RWPE2 (cell line): Measurements from ENCODE around the gene NEDD8.

ENCODE experiments used
- ATAC-seq: fragments of 200-7000 bp; cut with Tn5 transposase; 3 replicates; pipeline ENCODE4 v1.9.1; 2021; ENCODE audit warnings: low read depth
- DNase-seq: peaks from one replicate; pipeline ENCODE4 v3.0.0-alpha.2; 2020; ENCODE audit warnings: low spot score
- H3K27ac ChIP-seq: fragments of 450-650 bp; 2 replicates; pipeline ENCODE4 v1.5.1; 2017; ENCODE audit warnings: mild to moderate bottlenecking; ENCODE audit not compliant: poor library complexity, severe bottlenecking
- H3K27me3 ChIP-seq: fragments of 250-450 bp; sonication (Bioruptor Pico); 2 replicates; pipeline ENCODE4 v1.5.1; 2021; ENCODE audit warnings: mild to moderate bottlenecking, moderate library complexity; ENCODE audit not compliant: insufficient read depth, poor library complexity, severe bottlenecking
- H3K36me3 ChIP-seq: fragments of 250-450 bp; sonication (Bioruptor Pico); 2 replicates; pipeline ENCODE4 v1.5.1; 2020; ENCODE audit warnings: low read depth, mild to moderate bottlenecking, moderate library complexity
- H3K4me1 ChIP-seq: fragments of 250-450 bp; sonication (Bioruptor Pico); 2 replicates; pipeline ENCODE4 v1.5.1; 2021; ENCODE audit warnings: mild to moderate bottlenecking, moderate library complexity; ENCODE audit not compliant: insufficient read depth, poor library complexity, severe bottlenecking
- H3K4me3 ChIP-seq: fragments of 250-450 bp; sonication (Bioruptor Pico); 2 replicates; pipeline ENCODE4 v1.5.1; 2021; ENCODE audit warnings: mild to moderate bottlenecking, moderate library complexity; ENCODE audit not compliant: severe bottlenecking
- H3K9me3 ChIP-seq: fragments of 250-450 bp; sonication (Bioruptor Pico); 2 replicates; pipeline ENCODE4 v1.5.1; 2021; ENCODE audit warnings: mild to moderate bottlenecking, moderate library complexity; ENCODE audit not compliant: severe bottlenecking
- TF ChIP-seq, protein P1 (sequence below): fragments of 450-650 bp; IDR thresholded peaks from one replicate; pipeline ENCODE4 v1.5.1; 2017; ENCODE audit warnings: mild to moderate bottlenecking, moderate library complexity; ENCODE audit not compliant: poor library complexity, severe bottlenecking

The NEDD8 gene

DNA sequence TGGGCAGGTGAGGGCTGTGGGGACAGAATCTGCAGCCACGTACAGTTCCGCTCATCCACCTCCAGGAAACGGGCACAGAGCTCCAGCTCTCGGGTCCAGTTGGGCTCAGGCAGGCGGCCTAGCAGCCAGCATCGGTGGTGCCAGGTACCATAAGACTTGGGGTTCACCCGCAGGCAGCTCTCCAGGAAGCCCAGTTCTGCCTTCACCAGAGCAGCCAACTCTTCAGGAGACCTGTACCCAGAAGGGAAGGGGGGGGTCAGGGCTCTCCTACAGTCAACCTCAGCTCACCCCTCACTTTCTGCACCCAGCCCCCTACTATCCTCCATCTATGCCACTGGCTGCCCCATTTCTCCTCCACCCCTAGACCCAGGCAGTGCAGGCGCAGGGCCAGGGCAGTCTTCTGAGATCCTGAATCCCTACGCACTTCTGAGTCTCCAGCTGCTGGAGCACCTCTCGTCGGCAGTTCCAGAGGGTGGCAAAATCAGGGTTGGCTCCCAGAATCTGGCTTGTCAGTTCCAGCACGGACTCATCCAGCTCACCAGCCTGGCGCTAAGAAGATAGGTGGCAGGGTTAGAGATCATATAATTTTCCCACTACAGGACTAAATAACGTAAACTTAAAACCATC is 37.9 kb upstream of the NEDD8 start:
- Histone ChIP-seq H3K36me3 (peaks cover 34% of the 10 kb centered on the region), H3K27ac (peak overlapping the region; percentile 98), H3K4me3 (no peak overlapping the region), H3K27me3 (no peaks in the 10 kb centered on the region), H3K9me3 (no peaks in the 10 kb centered on the region), H3K4me1 (peaks cover 32% of the 10 kb centered on the region)
- DNase-seq = no peak
- no peak for ATAC-seq
- TF ChIP-seq, protein P1, sequence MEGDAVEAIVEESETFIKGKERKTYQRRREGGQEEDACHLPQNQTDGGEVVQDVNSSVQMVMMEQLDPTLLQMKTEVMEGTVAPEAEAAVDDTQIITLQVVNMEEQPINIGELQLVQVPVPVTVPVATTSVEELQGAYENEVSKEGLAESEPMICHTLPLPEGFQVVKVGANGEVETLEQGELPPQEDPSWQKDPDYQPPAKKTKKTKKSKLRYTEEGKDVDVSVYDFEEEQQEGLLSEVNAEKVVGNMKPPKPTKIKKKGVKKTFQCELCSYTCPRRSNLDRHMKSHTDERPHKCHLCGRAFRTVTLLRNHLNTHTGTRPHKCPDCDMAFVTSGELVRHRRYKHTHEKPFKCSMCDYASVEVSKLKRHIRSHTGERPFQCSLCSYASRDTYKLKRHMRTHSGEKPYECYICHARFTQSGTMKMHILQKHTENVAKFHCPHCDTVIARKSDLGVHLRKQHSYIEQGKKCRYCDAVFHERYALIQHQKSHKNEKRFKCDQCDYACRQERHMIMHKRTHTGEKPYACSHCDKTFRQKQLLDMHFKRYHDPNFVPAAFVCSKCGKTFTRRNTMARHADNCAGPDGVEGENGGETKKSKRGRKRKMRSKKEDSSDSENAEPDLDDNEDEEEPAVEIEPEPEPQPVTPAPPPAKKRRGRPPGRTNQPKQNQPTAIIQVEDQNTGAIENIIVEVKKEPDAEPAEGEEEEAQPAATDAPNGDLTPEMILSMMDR = no peak

DNA sequence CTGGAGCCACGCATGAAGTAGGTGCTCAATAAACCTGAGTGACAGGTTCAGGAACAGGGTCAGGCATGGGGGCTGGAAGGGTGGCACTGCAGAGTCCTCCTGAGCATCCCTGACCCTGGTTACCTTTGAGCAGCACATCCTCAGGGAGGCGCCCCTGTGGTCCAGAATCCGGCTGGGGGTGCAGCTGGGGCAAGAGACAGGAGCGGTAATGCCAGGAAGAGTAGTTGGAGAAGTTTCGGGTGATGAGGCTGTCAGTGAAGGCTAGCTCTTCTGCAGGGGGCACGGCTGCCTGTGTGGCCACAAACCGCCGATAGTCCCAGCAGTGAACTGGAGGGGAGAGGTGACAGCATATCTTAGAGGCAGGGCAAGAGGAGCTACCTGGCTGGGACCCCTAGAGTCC is 37.2 kb upstream of the NEDD8 start:
- Histone ChIP-seq H3K9me3 (no peaks in the 10 kb centered on the region), H3K27ac (no peak overlapping the region), H3K27me3 (no peaks in the 10 kb centered on the region), H3K36me3 (peaks cover 34% of the 10 kb centered on the region), H3K4me1 (peaks cover 32% of the 10 kb centered on the region), H3K4me3 (no peak overlapping the region)
- TF ChIP-seq, protein P1 = no peak
- no peak for ATAC-seq
- DNase-seq = no peak

DNA sequence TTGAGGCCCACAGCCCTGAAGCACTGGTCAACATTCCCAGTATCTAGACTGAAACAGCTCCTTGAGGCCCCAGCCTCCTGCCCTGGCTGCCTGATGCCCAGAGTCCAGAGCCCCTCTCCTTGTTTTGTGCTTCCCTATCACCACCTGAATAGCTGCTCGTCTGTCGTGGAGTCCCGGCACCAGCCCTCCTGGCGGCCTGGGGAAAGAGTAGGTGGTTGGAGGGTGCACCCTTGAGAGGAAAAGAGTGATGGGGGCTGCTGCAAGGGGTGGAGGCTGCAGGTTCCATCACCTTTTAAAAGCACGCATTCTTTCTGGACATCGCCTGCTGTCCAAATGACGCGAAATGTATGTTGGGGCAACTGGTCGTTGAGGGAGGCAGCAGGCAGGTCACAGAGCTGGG is 36.1 kb upstream of the NEDD8 start:
- peaks cover 33% of the 10 kb centered on the region for H3K4me1 ChIP-seq
- no peak for ATAC-seq

DNA sequence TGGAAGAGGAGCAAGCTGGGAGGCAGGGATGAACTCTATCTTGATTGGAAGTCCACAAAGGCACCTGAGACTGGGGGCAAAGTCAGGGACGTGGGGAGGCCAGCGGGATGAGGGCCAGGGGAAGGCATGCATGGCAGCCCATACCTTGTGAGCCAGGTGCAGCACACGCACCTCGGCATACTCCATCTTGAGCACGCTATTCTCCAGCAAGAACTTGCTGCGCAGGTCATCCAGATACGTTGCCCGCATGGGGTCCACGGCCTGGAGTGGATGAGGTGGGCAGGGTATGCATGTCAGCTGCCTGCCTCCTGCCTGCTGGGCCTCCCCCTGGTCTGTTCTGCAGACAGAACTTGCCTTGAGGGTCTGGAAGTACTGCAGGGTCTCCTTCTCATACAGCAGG is 35.3 kb upstream of the NEDD8 start:
- Histone ChIP-seq H3K27me3 (no peaks in the 10 kb centered on the region), H3K36me3 (peaks cover 34% of the 10 kb centered on the region), H3K4me1 (peaks cover 29% of the 10 kb centered on the region), H3K4me3 (no peak overlapping the region), H3K9me3 (no peaks in the 10 kb centered on the region), H3K27ac (no peak overlapping the region)
- DNase-seq (no peak), ATAC-seq (no peak)
- TF ChIP-seq, protein P1 = no peak

More for the DNA sequence above, 36.1 kb upstream of the NEDD8 start:
- DNase-seq = no peak
- TF ChIP-seq, protein P1 = no peak
- Histone ChIP-seq H3K27ac (no peak overlapping the region), H3K27me3 (no peaks in the 10 kb centered on the region), H3K9me3 (no peaks in the 10 kb centered on the region), H3K36me3 (peaks cover 34% of the 10 kb centered on the region), H3K4me3 (no peak overlapping the region)
